Small intestine (tissue), 7 donors: ENCODE data around the gene NIPAL4. TPM values are rescaled to one million over a fixed set of nuclear protein-coding genes. Genes with fewer than 3 reads are reported as not detected.
A peak's percentile ranks its signal among the peaks of the same experiment; 100 is the strongest.

ENCODE experiments used
- DNase-seq, 2 donors: peaks; one replicate each; pipeline versions ENCODE4 v3.0.0 to v3.0.0-alpha.2; 2013
- FAIRE-seq: peaks from 2 replicates; lab custom pipeline; 2012; peaks lifted over from hg19 to GRCh38; lab: Jason Lieb, UNC
- H3K27ac ChIP-seq, 3 donors: one replicate each; pipeline ENCODE4 v1.5.1; 2013; ENCODE audit warnings: low read length in 2 of 3, mild to moderate bottlenecking in 2 of 3, control low read depth in 1 of 3, inconsistent platforms in 1 of 3, low read depth in 1 of 3, moderate library complexity in 1 of 3
- H3K27me3 ChIP-seq, 3 donors: one replicate each; pipeline ENCODE4 v1.6.1; 2013; ENCODE audit warnings: low read length in 3 of 3, inconsistent platforms in 1 of 3; ENCODE audit not compliant: control insufficient read depth in 3 of 3, insufficient read depth in 3 of 3
- H3K36me3 ChIP-seq, 3 donors: one replicate each; pipeline ENCODE4 v1.6.1; 2013; ENCODE audit warnings: low read length in 3 of 3, inconsistent platforms in 1 of 3, low read depth in 1 of 3, mild to moderate bottlenecking in 1 of 3, moderate library complexity in 1 of 3; ENCODE audit not compliant: control insufficient read depth in 3 of 3, insufficient read depth in 2 of 3
- H3K4me1 ChIP-seq, 3 donors: one replicate each; pipeline ENCODE4 v1.6.1; 2013; ENCODE audit warnings: low read length in 2 of 3, inconsistent platforms in 1 of 3, low read depth in 1 of 3, mild to moderate bottlenecking in 1 of 3, moderate library complexity in 1 of 3; ENCODE audit not compliant: control insufficient read depth in 3 of 3, insufficient read depth in 2 of 3
- H3K4me3 ChIP-seq, 3 donors: one replicate each; pipeline ENCODE4 v1.5.1; 2013; ENCODE audit warnings: low read length in 3 of 3, control low read depth in 1 of 3, inconsistent platforms in 1 of 3, low read depth in 1 of 3, mild to moderate bottlenecking in 1 of 3, moderate library complexity in 1 of 3
- H3K9me3 ChIP-seq, 2 donors: one replicate each; pipeline ENCODE4 v1.6.1; 2013; ENCODE audit warnings: low read depth in 1 of 2, low read length in 1 of 2; ENCODE audit not compliant: control insufficient read depth in 2 of 2, insufficient read depth in 1 of 2
- WGBS, 3 donors: extraction: QIAGEN DNeasy Blood & Tissue Kit; methylation state at CpG; one replicate each; pipeline ENCODE4 v1.1.7; 2013; 5-methylcytosine and 5-hydroxymethylcytosine counted together
- polyA plus RNA-seq, 4 donors: library from polyadenylated mRNA; stranded (reverse) in 3 of 4; unstranded in 1 of 4; fragments of 200-250 nt in 3 of 4; fragments of 120-200 nt in 1 of 4; gene quantifications; one replicate each; pipeline versions ENCODE4 v1.2.1 to v1.2.3, GENCODE V29; 2013
- donor health status: healthy with polysubstance abuse.
- donor health status: control.
- donor health status: control.
- donor health status: Bipolar disorder and iron deficiency.
- donor health status: healthy.

Gene NIPAL4
- polyA plus RNA-seq, 4 donors = 0.10 to 0.21 TPM; not detected in 2

- H3K36me3 ChIP-seq = peaks cover 0 to 10% (median 0%) of the 10 kb centered on the region in 3 donors
- FAIRE-seq (no peak), DNase-seq (no peak)
- no peak overlapping the region for H3K27ac ChIP-seq
- no peaks in the 10 kb centered on the region for H3K9me3 ChIP-seq
- 85 to 94% (median 94%) methylated on average over 13 of the region's 13 CpGs for WGBS, 3 donors
- H3K27me3 ChIP-seq = no peaks in the 10 kb centered on the region
- peaks cover 0 to 2% (median 0%) of the 10 kb centered on the region in 3 donors for H3K4me1 ChIP-seq
- H3K4me3 ChIP-seq = no peak overlapping the region
These were observed 8.4 kb downstream of the NIPAL4 start for GRCh38 chr5:157468293-157468965.

GRCh38 chr5:157469073-157469472 lies 9.1 kb downstream of the NIPAL4 start:
- no peak overlapping the region for H3K27ac ChIP-seq
- no peak for FAIRE-seq
- H3K4me1 ChIP-seq = peaks cover 0 to 2% (median 0%) of the 10 kb centered on the region in 3 donors
- H3K27me3 ChIP-seq = no peaks in the 10 kb centered on the region
- H3K9me3 ChIP-seq = no peaks in the 10 kb centered on the region
- no peak for DNase-seq
- peaks cover 0 to 10% (median 0%) of the 10 kb centered on the region in 3 donors for H3K36me3 ChIP-seq
- no peak overlapping the region for H3K4me3 ChIP-seq
- WGBS, 3 donors = 90 to 95% (median 93%) methylated on average over 7 of the region's 7 CpGs

GRCh38 chr5:157469687-157470086 lies 9.7 kb downstream of the NIPAL4 start:
- no peaks in the 10 kb centered on the region for H3K9me3 ChIP-seq
- FAIRE-seq = no peak
- no peak for DNase-seq
- H3K27me3 ChIP-seq = no peaks in the 10 kb centered on the region
- H3K27ac ChIP-seq = no peak overlapping the region
- 62 to 75% (median 71%) methylated on average over 7 of the region's 7 CpGs for WGBS, 3 donors
- H3K4me1 ChIP-seq = no peaks in the 10 kb centered on the region
- H3K36me3 ChIP-seq = peaks cover 0 to 10% (median 0%) of the 10 kb centered on the region in 3 donors
- no peak overlapping the region for H3K4me3 ChIP-seq

GRCh38 chr5:157470631-157471030 lies 10.6 kb downstream of the NIPAL4 start:
- no peak for DNase-seq
- no peaks in the 10 kb centered on the region for H3K9me3 ChIP-seq
- no peaks in the 10 kb centered on the region for H3K4me1 ChIP-seq
- peaks cover 0 to 10% (median 0%) of the 10 kb centered on the region in 3 donors for H3K36me3 ChIP-seq
- no peak for FAIRE-seq
- no peaks in the 10 kb centered on the region for H3K27me3 ChIP-seq
- H3K4me3 ChIP-seq = no peak overlapping the region
- 12 to 59% (median 19%) methylated on average over 1 of the region's 1 CpG for WGBS, 3 donors
- no peak overlapping the region for H3K27ac ChIP-seq

GRCh38 chr5:157471709-157472108 lies 11.7 kb downstream of the NIPAL4 start:
- FAIRE-seq = no peak
- Histone ChIP-seq H3K27me3 (no peaks in the 10 kb centered on the region), H3K4me1 (no peaks in the 10 kb centered on the region), H3K4me3 (no peak overlapping the region), H3K36me3 (peaks cover 0 to 10% (median 0%) of the 10 kb centered on the region in 3 donors), H3K27ac (no peak overlapping the region), H3K9me3 (no peaks in the 10 kb centered on the region)
- DNase-seq = peak in 1 of 2 donors; percentile 20
- 100% methylated on average over 1 of the region's 1 CpG for WGBS, 3 donors

GRCh38 chr5:157473383-157474320 lies 13.6 kb downstream of the NIPAL4 start:
- WGBS, 3 donors = 73 to 83% (median 77%) methylated on average over 7 of the region's 7 CpGs
- Histone ChIP-seq H3K9me3 (no peaks in the 10 kb centered on the region), H3K4me3 (no peak overlapping the region), H3K4me1 (peaks cover 0 to 11% (median 0%) of the 10 kb centered on the region in 3 donors), H3K27me3 (no peaks in the 10 kb centered on the region), H3K36me3 (peaks cover 0 to 11% (median 0%) of the 10 kb centered on the region in 3 donors), H3K27ac (no peak overlapping the region)
- DNase-seq (no peak), FAIRE-seq (no peak)

- 91 to 97% (median 93%) methylated on average over 3 of the region's 3 CpGs for WGBS, 3 donors
These were observed 15.4 kb downstream of the NIPAL4 start for GRCh38 chr5:157475432-157475831.

GRCh38 chr5:157476702-157477408 lies 16.8 kb downstream of the NIPAL4 start:
- no peaks in the 10 kb centered on the region for H3K9me3 ChIP-seq
- DNase-seq (peak; percentile 75 to 76), FAIRE-seq (no peak)
- no peaks in the 10 kb centered on the region for H3K27me3 ChIP-seq
- H3K36me3 ChIP-seq = peaks cover 0 to 34% (median 0%) of the 10 kb centered on the region in 3 donors
- peaks cover 0 to 15% (median 0%) of the 10 kb centered on the region in 3 donors for H3K4me1 ChIP-seq
- H3K27ac ChIP-seq = no peak overlapping the region
- WGBS, 3 donors = 53 to 65% (median 55%) methylated on average over 7 of the region's 7 CpGs
- H3K4me3 ChIP-seq = no peak overlapping the region

More at GRCh38 chr5:157475432-157475831, 15.4 kb downstream of the NIPAL4 start:
- Histone ChIP-seq H3K27ac (no peak overlapping the region), H3K36me3 (peaks cover 0 to 21% (median 0%) of the 10 kb centered on the region in 3 donors), H3K4me3 (no peak overlapping the region), H3K27me3 (no peaks in the 10 kb centered on the region), H3K4me1 (peaks cover 0 to 15% (median 0%) of the 10 kb centered on the region in 3 donors), H3K9me3 (no peaks in the 10 kb centered on the region)
- FAIRE-seq (no peak), DNase-seq (no peak)
